ENCODE data around the gene TMEM116.

DNA sequence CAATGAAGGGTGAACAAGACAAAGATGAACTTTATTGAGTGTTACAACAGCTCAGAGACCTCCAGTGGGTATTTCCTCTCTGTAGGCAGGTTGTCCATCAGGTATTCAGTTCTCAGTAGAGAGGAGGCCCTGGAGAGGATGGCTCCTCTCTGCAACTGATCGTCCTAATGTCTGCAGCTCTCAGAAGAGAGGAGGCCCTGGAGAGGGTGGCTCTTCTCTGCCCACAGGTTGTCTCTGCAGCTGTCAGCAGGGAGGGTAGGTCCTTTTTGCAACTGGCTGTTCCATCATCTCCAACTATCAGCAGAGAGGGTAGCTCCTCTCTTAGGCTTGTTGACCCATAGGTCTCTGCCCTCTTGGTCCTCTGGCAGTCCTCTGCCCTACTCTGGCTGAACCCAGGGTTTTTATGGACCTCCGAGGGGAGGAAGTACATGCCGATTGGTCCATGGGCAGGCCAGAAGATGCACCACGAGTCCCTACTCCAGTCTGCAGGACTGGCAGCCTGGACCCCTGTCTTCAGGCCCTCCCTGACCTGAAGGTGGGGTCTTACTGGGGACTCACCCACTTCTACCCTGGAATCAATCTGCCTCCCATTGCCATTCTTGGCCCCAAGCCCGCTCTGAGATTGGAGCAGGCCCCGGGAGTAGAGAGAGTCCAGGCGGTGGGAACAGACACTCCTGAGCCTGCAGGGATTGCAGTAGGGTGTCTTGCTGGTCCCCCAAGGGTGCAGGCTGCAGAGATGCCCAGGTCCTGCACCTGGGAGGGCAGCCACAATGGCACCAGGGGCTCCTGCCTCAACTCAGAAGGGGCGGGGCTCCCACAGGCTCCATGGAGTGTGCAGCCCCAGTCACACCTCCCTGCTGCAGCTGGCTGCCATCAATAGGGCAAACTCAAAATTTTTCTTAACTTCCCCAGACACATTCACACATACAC, 2.3 kb downstream of the TMEM116 start:
- TF ChIP-seq, protein P1, sequence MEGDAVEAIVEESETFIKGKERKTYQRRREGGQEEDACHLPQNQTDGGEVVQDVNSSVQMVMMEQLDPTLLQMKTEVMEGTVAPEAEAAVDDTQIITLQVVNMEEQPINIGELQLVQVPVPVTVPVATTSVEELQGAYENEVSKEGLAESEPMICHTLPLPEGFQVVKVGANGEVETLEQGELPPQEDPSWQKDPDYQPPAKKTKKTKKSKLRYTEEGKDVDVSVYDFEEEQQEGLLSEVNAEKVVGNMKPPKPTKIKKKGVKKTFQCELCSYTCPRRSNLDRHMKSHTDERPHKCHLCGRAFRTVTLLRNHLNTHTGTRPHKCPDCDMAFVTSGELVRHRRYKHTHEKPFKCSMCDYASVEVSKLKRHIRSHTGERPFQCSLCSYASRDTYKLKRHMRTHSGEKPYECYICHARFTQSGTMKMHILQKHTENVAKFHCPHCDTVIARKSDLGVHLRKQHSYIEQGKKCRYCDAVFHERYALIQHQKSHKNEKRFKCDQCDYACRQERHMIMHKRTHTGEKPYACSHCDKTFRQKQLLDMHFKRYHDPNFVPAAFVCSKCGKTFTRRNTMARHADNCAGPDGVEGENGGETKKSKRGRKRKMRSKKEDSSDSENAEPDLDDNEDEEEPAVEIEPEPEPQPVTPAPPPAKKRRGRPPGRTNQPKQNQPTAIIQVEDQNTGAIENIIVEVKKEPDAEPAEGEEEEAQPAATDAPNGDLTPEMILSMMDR (IDR thresholded peaks at IDR 0.05): no peak
- no peak for TF ChIP-seq EZH2 (IDR thresholded peaks at IDR 0.05)

Data from neural progenitor cell (in vitro differentiated cells).